Body of pancreas (tissue), 4 donors: Measurements from ENCODE around the gene DOCK3.

ENCODE experiments used
- POLR2A ChIP-seq, 3 donors: fragments of 450-650 bp; IDR thresholded peaks; one replicate each; pipeline ENCODE4 v1.6.1; 2016; ENCODE audit warnings: antibody characterized with exemption in 3 of 3, mild to moderate bottlenecking in 2 of 3
- TF ChIP-seq, protein P1 (sequence below), 7 experiments: fragments of 450-650 bp in 4 of 7; fragments of 200-600 bp in 3 of 7; sonication (generic) in 3 of 7; IDR thresholded peaks; one replicate each; pipeline ENCODE4 v1.5.1; 2016 to 2019; ENCODE audit warnings: antibody characterized with exemption in 7 of 7

DNA sequence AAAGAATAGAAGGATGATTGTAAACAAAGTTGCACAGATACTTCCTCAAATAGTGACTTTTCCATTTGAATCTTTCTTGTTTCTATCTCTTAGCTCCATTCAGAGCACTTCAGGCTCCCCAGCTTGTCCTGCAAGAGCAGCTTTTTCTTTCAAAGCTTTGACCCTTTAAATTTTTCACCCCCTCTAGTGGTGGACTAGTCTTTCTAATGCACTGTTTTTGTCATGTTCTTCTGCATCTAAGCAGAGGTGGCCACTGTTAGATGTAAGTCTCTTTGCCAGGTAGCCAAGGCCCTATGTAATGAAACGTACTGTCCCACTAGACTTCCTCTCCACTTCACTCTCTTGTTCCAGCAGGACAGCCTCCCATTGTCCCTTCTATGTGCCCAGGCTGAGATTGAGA is 636.3 kb downstream of the DOCK3 start:
- TF ChIP-seq, protein P1, sequence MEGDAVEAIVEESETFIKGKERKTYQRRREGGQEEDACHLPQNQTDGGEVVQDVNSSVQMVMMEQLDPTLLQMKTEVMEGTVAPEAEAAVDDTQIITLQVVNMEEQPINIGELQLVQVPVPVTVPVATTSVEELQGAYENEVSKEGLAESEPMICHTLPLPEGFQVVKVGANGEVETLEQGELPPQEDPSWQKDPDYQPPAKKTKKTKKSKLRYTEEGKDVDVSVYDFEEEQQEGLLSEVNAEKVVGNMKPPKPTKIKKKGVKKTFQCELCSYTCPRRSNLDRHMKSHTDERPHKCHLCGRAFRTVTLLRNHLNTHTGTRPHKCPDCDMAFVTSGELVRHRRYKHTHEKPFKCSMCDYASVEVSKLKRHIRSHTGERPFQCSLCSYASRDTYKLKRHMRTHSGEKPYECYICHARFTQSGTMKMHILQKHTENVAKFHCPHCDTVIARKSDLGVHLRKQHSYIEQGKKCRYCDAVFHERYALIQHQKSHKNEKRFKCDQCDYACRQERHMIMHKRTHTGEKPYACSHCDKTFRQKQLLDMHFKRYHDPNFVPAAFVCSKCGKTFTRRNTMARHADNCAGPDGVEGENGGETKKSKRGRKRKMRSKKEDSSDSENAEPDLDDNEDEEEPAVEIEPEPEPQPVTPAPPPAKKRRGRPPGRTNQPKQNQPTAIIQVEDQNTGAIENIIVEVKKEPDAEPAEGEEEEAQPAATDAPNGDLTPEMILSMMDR (IDR thresholded peaks at IDR 0.05): peak in 4 of 7 experiments; percentile 7 to 34 (median 18)
- no peak for TF ChIP-seq POLR2A (IDR thresholded peaks at IDR 0.05)
